HCT116 (cell line): ENCODE results near the gene TRIP13. TPM values are rescaled to one million over a fixed set of nuclear protein-coding genes. Genes with fewer than 3 reads are reported as not detected.

Experiments used
- ATAC-seq: fragments of 200-7000 bp; cut with Tn5 transposase; 2 replicates; pipeline ENCODE4 v1.9.1; 2020; ENCODE audit warnings: mild to moderate bottlenecking, moderate library complexity
- BruUV-seq: library from RNA; stranded (reverse); fragments of 400-500 nt; replicated peaks from 2 replicates; lab custom pipeline; 2021; lab: Mats Ljungman, UMichigan
- CTCF ChIA-PET: fragments of 300-600 bp; sonication (Branson Sonifier 250); formaldehyde crosslinking; loops from one replicate; lab custom pipeline; 2021; ENCODE audit warnings: antibody characterized with exemption; lab: Charles Lee
- POLR2A ChIA-PET: fragments of 300-600, 350-600 bp; sonication (Branson Sonifier 250); formaldehyde crosslinking; loops from one replicate; lab custom pipeline; 2021; ENCODE audit warnings: antibody characterized with exemption; lab: Charles Lee
- RAD21 ChIA-PET, 2 experiments: fragments of 300-600 bp; sonication (Branson Sonifier 250); formaldehyde crosslinking; loops; one replicate each; lab custom pipeline; 2023; ENCODE audit warnings: low total read pairs in 2 of 2; ENCODE audit not compliant: uncharacterized antibody in 2 of 2, unreplicated experiment in 2 of 2, low non-redundant PET in 1 of 2; lab: Charles Lee
- DNase-seq: peaks from one replicate; pipeline ENCODE4 v3.0.0-alpha.2; 2010; ENCODE audit warnings: low read depth, low spot score
- H2AFZ ChIP-seq: fragments of 200-600 bp; shearing (Covaris generic), sonication (generic); 2 replicates; pipeline ENCODE4 v1.6.1; 2017; ENCODE audit warnings: low read depth, mixed run types, mixed read lengths, antibody characterized with exemption, low read length; ENCODE audit not compliant: poor library complexity, severe bottlenecking
- H3K27ac ChIP-seq: 2 replicates; pipeline ENCODE4 v1.5.1; 2012; ENCODE audit warnings: low read depth, low read length
- H3K27me3 ChIP-seq: fragments of 200-600 bp; sonication (generic); 2 replicates; pipeline ENCODE4 v1.6.1; 2016; ENCODE audit warnings: mixed run types, low read length, mixed read lengths; ENCODE audit not compliant: insufficient read depth
- H3K36me3 ChIP-seq, 2 experiments: fragments of 200-500 bp in 1 of 2; fragments of 200-600 bp in 1 of 2; sonication (Bioruptor generic) in 1 of 2; sonication (generic) in 1 of 2; 2 replicates each; pipeline versions ENCODE4 v1.5.1 to v1.6.1; 2014 to 2016; ENCODE audit warnings: low read length in 2 of 2, inconsistent platforms in 1 of 2, mixed read lengths in 1 of 2, mixed run types in 1 of 2; ENCODE audit not compliant: insufficient read depth in 2 of 2, control insufficient read depth in 1 of 2
- H3K4me1 ChIP-seq, 2 experiments: fragments of 200-600 bp in 1 of 2; sonication (generic) in 1 of 2; 2 replicates each; pipeline versions ENCODE4 v1.5.1 to v1.6.1; 2012 to 2017; ENCODE audit warnings: low read length in 2 of 2, inconsistent platforms in 1 of 2, mild to moderate bottlenecking in 1 of 2, mixed read lengths in 1 of 2, mixed run types in 1 of 2, moderate library complexity in 1 of 2; ENCODE audit not compliant: insufficient read depth in 2 of 2, control insufficient read depth in 1 of 2
- H3K4me2 ChIP-seq: fragments of 200-600 bp; sonication (generic); 2 replicates; pipeline ENCODE4 v1.6.1; 2017; ENCODE audit warnings: mixed run types, low read length, mixed read lengths
- H3K4me3 ChIP-seq, 2 experiments: fragments of 200-600 bp in 1 of 2; sonication (generic) in 1 of 2; replicated peaks in 1 of 2; 2 replicates each; pipeline ENCODE4 v1.5.1; 2011 to 2016; ENCODE audit warnings: low read length in 2 of 2, control low read depth in 1 of 2, low read depth in 1 of 2, mild to moderate bottlenecking in 1 of 2, mixed read lengths in 1 of 2, mixed run types in 1 of 2
- H3K79me2 ChIP-seq: fragments of 200-600 bp; sonication (generic); 2 replicates; pipeline ENCODE4 v1.6.1; 2017; ENCODE audit warnings: mild to moderate bottlenecking, mixed run types, low read length, moderate library complexity, mixed read lengths; ENCODE audit not compliant: insufficient read depth
- H3K9ac ChIP-seq: fragments of 200-600 bp; sonication (generic); 2 replicates; pipeline ENCODE4 v1.6.1; 2016; ENCODE audit warnings: low read length, mixed read lengths
- H3K9me2 ChIP-seq: fragments of 200-600 bp; sonication (generic), shearing (Covaris generic); 2 replicates; pipeline ENCODE4 v1.6.1; 2017; ENCODE audit warnings: mixed run types, mild to moderate bottlenecking, moderate library complexity; ENCODE audit not compliant: insufficient read depth
- H3K9me3 ChIP-seq, 2 experiments: fragments of 200-500 bp in 1 of 2; fragments of 200-600 bp in 1 of 2; sonication (Bioruptor generic) in 1 of 2; sonication (generic) in 1 of 2; 2 replicates each; pipeline ENCODE4 v1.6.1; 2014 to 2017; ENCODE audit warnings: low read length in 2 of 2, mixed read lengths in 2 of 2, inconsistent platforms in 1 of 2, low read depth in 1 of 2, mild to moderate bottlenecking in 1 of 2, mixed run types in 1 of 2, moderate library complexity in 1 of 2; ENCODE audit not compliant: control insufficient read depth in 1 of 2, insufficient read depth in 1 of 2
- H4K20me1 ChIP-seq: fragments of 200-600 bp; sonication (generic), shearing (Covaris generic); 2 replicates; pipeline ENCODE4 v1.6.1; 2017; ENCODE audit warnings: mixed run types, mild to moderate bottlenecking, moderate library complexity; ENCODE audit not compliant: insufficient read depth
- ATF3 ChIP-seq: IDR thresholded peaks from 2 replicates; pipeline ENCODE4 v1.6.1; 2012
- CTCF ChIP-seq, 3 experiments: fragments of 200-600 bp in 1 of 3; sonication (generic) in 1 of 3; IDR thresholded peaks in 2 of 3; conservative IDR thresholded peaks in 1 of 3; 2 replicates each; pipeline ENCODE4 v1.5.1; 2012 to 2017; ENCODE audit warnings: low read depth in 2 of 3, low read length in 2 of 3, antibody characterized with exemption in 1 of 3, borderline replicate concordance in 1 of 3, control low read depth in 1 of 3, mild to moderate bottlenecking in 1 of 3, mixed read lengths in 1 of 3, mixed run types in 1 of 3, moderate library complexity in 1 of 3; ENCODE audit not compliant: insufficient read depth in 1 of 3
- EGR1 ChIP-seq: IDR thresholded peaks from 2 replicates; pipeline ENCODE4 v1.6.1; 2012; ENCODE audit warnings: low read depth
- ELF1 ChIP-seq: IDR thresholded peaks from 2 replicates; pipeline ENCODE4 v1.6.1; 2012; ENCODE audit warnings: low read depth, borderline replicate concordance
- EZH2 ChIP-seq: fragments of 200-600 bp; sonication (generic); IDR thresholded peaks from 2 replicates; pipeline ENCODE4 v1.6.1; 2017; ENCODE audit warnings: antibody characterized with exemption, mixed run types
- EZH2phosphoT487 ChIP-seq: fragments of 200-600 bp; IDR thresholded peaks from 2 replicates; pipeline ENCODE4 v1.6.1; 2018; ENCODE audit warnings: antibody characterized with exemption, borderline replicate concordance
- JUND ChIP-seq: IDR thresholded peaks from 2 replicates; pipeline ENCODE4 v1.6.1; 2012
- MAX ChIP-seq: IDR thresholded peaks from 2 replicates; pipeline ENCODE4 v1.6.1; 2012
- POLR2A ChIP-seq: IDR thresholded peaks from 2 replicates; pipeline ENCODE4 v1.7.0; 2011; ENCODE audit warnings: borderline replicate concordance; ENCODE audit not compliant: insufficient read depth, insufficient read length; ENCODE audit errors: extremely low read depth
- RAD21 ChIP-seq: IDR thresholded peaks from 2 replicates; pipeline ENCODE4 v1.6.1; 2012; ENCODE audit warnings: low read depth, mild to moderate bottlenecking
- SIN3A ChIP-seq: IDR thresholded peaks from 2 replicates; pipeline ENCODE4 v1.6.1; 2012; ENCODE audit warnings: low read depth
- YY1 ChIP-seq: IDR thresholded peaks from 2 replicates; pipeline ENCODE4 v1.6.1; 2011; ENCODE audit warnings: low read length, low read depth, moderate library complexity, mild to moderate bottlenecking; ENCODE audit not compliant: insufficient replicate concordance; ENCODE audit errors: extremely low read depth
- intact Hi-C: fragments of 100-400 bp; cut with micrococcal nuclease; formaldehyde crosslinking; loops from 2 replicates; pipeline ENCODE4 v1.10.0; 2022
- total RNA-seq: library from RNA; stranded (reverse); gene quantifications from one replicate; pipeline ENCODE4 v1.2.1, GENCODE V29; 2021; ENCODE audit not compliant: unreplicated experiment

Gene TRIP13
- total RNA-seq, 1 experiment from 2014 or later: 45.0 TPM

GRCh38 chr5:889075-889710 lies 3.5 kb upstream of the TRIP13 start:
- RAD21 ChIA-PET: no interaction called here
- peaks cover 95% of the 10 kb centered on the region for H3K79me2 ChIP-seq
- intact Hi-C loops: no loop called here
- H3K9me3 ChIP-seq: no peaks in the 10 kb centered on the region
- peaks cover 41 to 70% of the 10 kb centered on the region in 2 experiments for H3K36me3 ChIP-seq
- H3K4me2 ChIP-seq: no peak overlapping the region
- no peaks in the 10 kb centered on the region for H3K9me2 ChIP-seq
- peaks cover 15 to 18% of the 10 kb centered on the region in 2 experiments; a peak in 3 of 4 replicates for H3K4me1 ChIP-seq
- ATAC-seq (no peak), DNase-seq (no peak)
- TF ChIP-seq EZH2 (no peak), YY1 (no peak), RAD21 (no peak), ELF1 (no peak), EZH2phosphoT487 (no peak), SIN3A (no peak), MAX (no peak), EGR1 (no peak), POLR2A (no peak), ATF3 (no peak), JUND (no peak), CTCF (IDR thresholded peaks at IDR 0.05 in 2 of 3, conservative IDR thresholded peaks at IDR 0.05 in 1 of 3; ENCODE audit: borderline replicate concordance in 1 of 3, insufficient read depth in 1 of 3, low read depth in 2 of 3, low read length in 2 of 3) (no peak)
- no peaks in the 10 kb centered on the region; the same call in 1 of the 2 replicates for H4K20me1 ChIP-seq
- POLR2A ChIA-PET: no interaction called here
- H2AFZ ChIP-seq: no peak overlapping the region
- CTCF ChIA-PET: no interaction called here
- no peak overlapping the region for H3K4me3 ChIP-seq
- no peaks in the 10 kb centered on the region for H3K27me3 ChIP-seq
- no peak overlapping the region for H3K9ac ChIP-seq
- no peak overlapping the region for H3K27ac ChIP-seq
- BruUV-seq: no TSS peak
